GM23338 (cell line): ENCODE measurements around the gene SIRPA. TPM values are rescaled to one million over a fixed set of nuclear protein-coding genes. Genes with fewer than 3 reads are reported as not detected.

ENCODE experiments used
- ATAC-seq: fragments of 200-7000 bp; cut with Tn5 transposase; 3 replicates; pipeline ENCODE4 v1.9.1; 2020
- DNase-seq: peaks from one replicate; pipeline ENCODE4 v3.0.0-alpha.2; 2015; ENCODE audit warnings: low spot score
- H2AFZ ChIP-seq: fragments of 200-600 bp; sonication (generic); 2 replicates; pipeline ENCODE4 v1.8.0; 2016; ENCODE audit warnings: antibody characterized with exemption, mild to moderate bottlenecking, moderate library complexity
- H3F3A ChIP-seq: fragments of 200-600 bp; sonication (generic); replicated peaks from 2 replicates; pipeline ENCODE4 v1.8.0; 2017; ENCODE audit warnings: antibody characterized with exemption, mixed run types, low read depth
- H3K27ac ChIP-seq: fragments of 200-600 bp; sonication (generic); 2 replicates; pipeline ENCODE4 v1.6.1; 2016; ENCODE audit warnings: low read depth
- H3K27me3 ChIP-seq: fragments of 200-600 bp; sonication (generic); 2 replicates; pipeline ENCODE4 v1.8.0; 2016; ENCODE audit warnings: mild to moderate bottlenecking, mixed run types, moderate library complexity; ENCODE audit not compliant: insufficient read depth
- H3K36me3 ChIP-seq: fragments of 200-600 bp; sonication (generic); 2 replicates; pipeline ENCODE4 v1.8.0; 2016; ENCODE audit warnings: mild to moderate bottlenecking; ENCODE audit not compliant: insufficient read depth
- H3K4me1 ChIP-seq: fragments of 200-600 bp; sonication (generic); 2 replicates; pipeline ENCODE4 v1.8.0; 2016; ENCODE audit warnings: mild to moderate bottlenecking, moderate library complexity; ENCODE audit not compliant: insufficient read depth
- H3K4me2 ChIP-seq: fragments of 200-600 bp; sonication (generic); 2 replicates; pipeline ENCODE4 v1.7.1; 2017; ENCODE audit warnings: mixed run types
- H3K4me3 ChIP-seq: fragments of 200-600 bp; sonication (generic); 2 replicates; pipeline ENCODE4 v1.6.1; 2016; ENCODE audit warnings: mixed run types
- H3K79me2 ChIP-seq: fragments of 200-600 bp; sonication (generic); replicated peaks from 2 replicates; pipeline ENCODE4 v1.8.0; 2017; ENCODE audit warnings: mild to moderate bottlenecking; ENCODE audit not compliant: insufficient read depth
- H3K9me2 ChIP-seq: fragments of 200-600 bp; sonication (generic); 2 replicates; pipeline ENCODE4 v1.8.0; 2017; ENCODE audit not compliant: insufficient read depth
- H4K20me1 ChIP-seq: fragments of 200-600 bp; sonication (generic); replicated peaks from 2 replicates; pipeline ENCODE4 v1.8.0; 2017; ENCODE audit warnings: mild to moderate bottlenecking; ENCODE audit not compliant: insufficient read depth
- H3K27ac Mint-ChIP-seq: 2 replicates; pipeline ENCODE4 v1.8.0; 2020; ENCODE audit warnings: inconsistent platforms, mild to moderate bottlenecking, moderate library complexity, mixed read lengths
- H3K27me3 Mint-ChIP-seq: 3 replicates; pipeline ENCODE4 v1.8.0; 2022; ENCODE audit warnings: low read depth, mild to moderate bottlenecking, moderate library complexity, mixed read lengths, inconsistent platforms; ENCODE audit not compliant: insufficient read depth, poor library complexity
- H3K36me3 Mint-ChIP-seq: 3 replicates; pipeline ENCODE4 v1.8.0; 2021; ENCODE audit warnings: low read depth, mild to moderate bottlenecking, inconsistent platforms, moderate library complexity, mixed read lengths
- H3K4me1 Mint-ChIP-seq: 3 replicates; pipeline ENCODE4 v1.8.0; 2020; ENCODE audit warnings: mild to moderate bottlenecking, inconsistent platforms, mixed read lengths
- H3K4me3 Mint-ChIP-seq: 3 replicates; pipeline ENCODE4 v1.8.0; 2021; ENCODE audit warnings: moderate library complexity, mild to moderate bottlenecking, inconsistent platforms, mixed read lengths
- H3K9me3 Mint-ChIP-seq: 3 replicates; pipeline ENCODE4 v1.8.0; 2020; ENCODE audit warnings: moderate library complexity, mild to moderate bottlenecking, inconsistent platforms, mixed read lengths
- CREB1 ChIP-seq: fragments of 250-450 bp; sonication (Bioruptor Pico); IDR thresholded peaks from 2 replicates; pipeline ENCODE4 v1.5.0; 2020; ENCODE audit warnings: low read depth, mild to moderate bottlenecking, moderate library complexity
- EZH2 ChIP-seq: fragments of 200-600 bp; sonication (generic); IDR thresholded peaks from one replicate; pipeline ENCODE4 v1.8.0; 2017; ENCODE audit warnings: antibody characterized with exemption, mild to moderate bottlenecking, low read depth; ENCODE audit not compliant: unreplicated experiment
- EZH2phosphoT487 ChIP-seq: fragments of 200-600 bp; sonication (generic); IDR thresholded peaks from one replicate; pipeline ENCODE4 v1.8.1; 2018; ENCODE audit warnings: antibody characterized with exemption; ENCODE audit not compliant: unreplicated experiment
- NANOG ChIP-seq: IDR thresholded peaks from 2 replicates; pipeline ENCODE4 v1.6.1; 2016; ENCODE audit warnings: antibody characterized with exemption, borderline replicate concordance
- POLR2AphosphoS5 ChIP-seq: IDR thresholded peaks from 2 replicates; pipeline ENCODE4 v1.6.1; 2016; ENCODE audit warnings: antibody characterized with exemption, low read depth
- STAT1 ChIP-seq: IDR thresholded peaks from one replicate; pipeline ENCODE4 v1.6.1; 2016; ENCODE audit warnings: antibody characterized with exemption; ENCODE audit not compliant: unreplicated experiment
- ZNF114 ChIP-seq: fragments of 250-450 bp; sonication (Bioruptor Pico); IDR thresholded peaks from 2 replicates; pipeline ENCODE4 v1.5.0; 2020; ENCODE audit warnings: mild to moderate bottlenecking, moderate library complexity
- ZNF331 ChIP-seq: fragments of 250-450 bp; sonication (Bioruptor Pico); IDR thresholded peaks from 2 replicates; pipeline ENCODE4 v1.5.0; 2020; ENCODE audit warnings: low read depth, mild to moderate bottlenecking, moderate library complexity
- polyA plus RNA-seq: library from polyadenylated mRNA; unstranded; fragments of >200 nt; fragmentation: Nextera tagmentation; extraction: Ambion mirVana; gene quantifications from 2 replicates; pipeline ENCODE4 v1.2.1, GENCODE V29; 2016
- total RNA-seq: library from RNA; depleted of rRNA; stranded (reverse); fragments of >200 nt; shearing (Covaris generic); gene quantifications from 2 replicates; pipeline ENCODE4 v1.2.3, GENCODE V29; 2014
- TF ChIP-seq, protein P1 (sequence below): fragments of 250-450 bp; sonication (Bioruptor Pico); IDR thresholded peaks from 2 replicates; pipeline ENCODE4 v1.5.0; 2020; ENCODE audit warnings: mild to moderate bottlenecking, moderate library complexity
- TF ChIP-seq, protein P2 (sequence below), 2 experiments: fragments of 200-600 bp in 1 of 2; sonication (generic) in 1 of 2; conservative IDR thresholded peaks; 2 replicates each; pipeline versions ENCODE4 v1.5.1 to v1.6.1; 2016 to 2017; ENCODE audit warnings: antibody characterized with exemption in 2 of 2, low read depth in 2 of 2, mild to moderate bottlenecking in 2 of 2, moderate library complexity in 1 of 2
- TF ChIP-seq, protein P3 (sequence below): IDR thresholded peaks from 2 replicates; pipeline ENCODE4 v1.6.1; 2016; ENCODE audit warnings: antibody characterized with exemption
- TF ChIP-seq, protein P4 (sequence below): IDR thresholded peaks from one replicate; pipeline ENCODE4 v1.6.1; 2018; ENCODE audit warnings: antibody characterized with exemption; ENCODE audit not compliant: unreplicated experiment

The SIRPA gene
- total and polyA plus RNA-seq, 2 experiments from 2014 or later, result 1.2 to 2.9 TPM

DNA sequence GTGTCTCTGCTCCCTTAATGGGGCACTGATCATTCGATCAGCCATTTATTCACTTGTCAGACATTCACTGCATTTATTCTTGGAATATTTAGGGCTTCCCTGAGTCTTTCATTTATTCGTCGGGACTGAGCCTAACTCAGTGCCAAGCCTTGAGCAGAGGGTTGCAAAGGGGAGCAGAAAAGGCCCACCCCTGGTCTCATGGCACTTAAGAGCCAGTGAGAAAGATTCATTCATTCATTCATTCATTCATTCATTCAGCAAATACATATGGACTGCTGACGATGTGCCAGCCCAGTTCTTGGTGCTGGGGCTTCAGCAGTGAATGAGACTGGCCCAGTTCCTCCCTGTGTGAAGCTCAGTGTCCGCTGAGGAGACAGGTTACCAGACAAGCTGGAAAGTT lies 36.6 kb downstream of the SIRPA start:
- Histone ChIP-seq H3K36me3 (no peaks in the 10 kb centered on the region), H4K20me1 (no peaks in the 10 kb centered on the region), H3K79me2 (no peaks in the 10 kb centered on the region), H3F3A (no peaks in the 10 kb centered on the region), H2AFZ (no peak overlapping the region), H3K4me1 (peaks cover 15% of the 10 kb centered on the region), H3K27me3 (no peaks in the 10 kb centered on the region), H3K4me3 (no peak overlapping the region), H3K27ac (no peak overlapping the region), H3K9me2 (no peaks in the 10 kb centered on the region), H3K4me2 (no peak overlapping the region)
- DNase-seq, result no peak
- Mint-ChIP-seq H3K4me3 (no peak overlapping the region), H3K4me1 (peaks cover 19% of the 10 kb centered on the region), H3K27ac (no peak overlapping the region), H3K9me3 (no peaks in the 10 kb centered on the region), H3K27me3 (peaks cover 8% of the 10 kb centered on the region), H3K36me3 (no peaks in the 10 kb centered on the region)
- TF ChIP-seq EZH2 (no peak), ZNF114 (CRISPR knock-in tag) (no peak), NANOG (no peak), CREB1 (CRISPR knock-in tag) (no peak), EZH2phosphoT487 (no peak), STAT1 (no peak), ZNF331 (CRISPR knock-in tag) (no peak), POLR2AphosphoS5 (no peak)
- TF ChIP-seq, protein P1, sequence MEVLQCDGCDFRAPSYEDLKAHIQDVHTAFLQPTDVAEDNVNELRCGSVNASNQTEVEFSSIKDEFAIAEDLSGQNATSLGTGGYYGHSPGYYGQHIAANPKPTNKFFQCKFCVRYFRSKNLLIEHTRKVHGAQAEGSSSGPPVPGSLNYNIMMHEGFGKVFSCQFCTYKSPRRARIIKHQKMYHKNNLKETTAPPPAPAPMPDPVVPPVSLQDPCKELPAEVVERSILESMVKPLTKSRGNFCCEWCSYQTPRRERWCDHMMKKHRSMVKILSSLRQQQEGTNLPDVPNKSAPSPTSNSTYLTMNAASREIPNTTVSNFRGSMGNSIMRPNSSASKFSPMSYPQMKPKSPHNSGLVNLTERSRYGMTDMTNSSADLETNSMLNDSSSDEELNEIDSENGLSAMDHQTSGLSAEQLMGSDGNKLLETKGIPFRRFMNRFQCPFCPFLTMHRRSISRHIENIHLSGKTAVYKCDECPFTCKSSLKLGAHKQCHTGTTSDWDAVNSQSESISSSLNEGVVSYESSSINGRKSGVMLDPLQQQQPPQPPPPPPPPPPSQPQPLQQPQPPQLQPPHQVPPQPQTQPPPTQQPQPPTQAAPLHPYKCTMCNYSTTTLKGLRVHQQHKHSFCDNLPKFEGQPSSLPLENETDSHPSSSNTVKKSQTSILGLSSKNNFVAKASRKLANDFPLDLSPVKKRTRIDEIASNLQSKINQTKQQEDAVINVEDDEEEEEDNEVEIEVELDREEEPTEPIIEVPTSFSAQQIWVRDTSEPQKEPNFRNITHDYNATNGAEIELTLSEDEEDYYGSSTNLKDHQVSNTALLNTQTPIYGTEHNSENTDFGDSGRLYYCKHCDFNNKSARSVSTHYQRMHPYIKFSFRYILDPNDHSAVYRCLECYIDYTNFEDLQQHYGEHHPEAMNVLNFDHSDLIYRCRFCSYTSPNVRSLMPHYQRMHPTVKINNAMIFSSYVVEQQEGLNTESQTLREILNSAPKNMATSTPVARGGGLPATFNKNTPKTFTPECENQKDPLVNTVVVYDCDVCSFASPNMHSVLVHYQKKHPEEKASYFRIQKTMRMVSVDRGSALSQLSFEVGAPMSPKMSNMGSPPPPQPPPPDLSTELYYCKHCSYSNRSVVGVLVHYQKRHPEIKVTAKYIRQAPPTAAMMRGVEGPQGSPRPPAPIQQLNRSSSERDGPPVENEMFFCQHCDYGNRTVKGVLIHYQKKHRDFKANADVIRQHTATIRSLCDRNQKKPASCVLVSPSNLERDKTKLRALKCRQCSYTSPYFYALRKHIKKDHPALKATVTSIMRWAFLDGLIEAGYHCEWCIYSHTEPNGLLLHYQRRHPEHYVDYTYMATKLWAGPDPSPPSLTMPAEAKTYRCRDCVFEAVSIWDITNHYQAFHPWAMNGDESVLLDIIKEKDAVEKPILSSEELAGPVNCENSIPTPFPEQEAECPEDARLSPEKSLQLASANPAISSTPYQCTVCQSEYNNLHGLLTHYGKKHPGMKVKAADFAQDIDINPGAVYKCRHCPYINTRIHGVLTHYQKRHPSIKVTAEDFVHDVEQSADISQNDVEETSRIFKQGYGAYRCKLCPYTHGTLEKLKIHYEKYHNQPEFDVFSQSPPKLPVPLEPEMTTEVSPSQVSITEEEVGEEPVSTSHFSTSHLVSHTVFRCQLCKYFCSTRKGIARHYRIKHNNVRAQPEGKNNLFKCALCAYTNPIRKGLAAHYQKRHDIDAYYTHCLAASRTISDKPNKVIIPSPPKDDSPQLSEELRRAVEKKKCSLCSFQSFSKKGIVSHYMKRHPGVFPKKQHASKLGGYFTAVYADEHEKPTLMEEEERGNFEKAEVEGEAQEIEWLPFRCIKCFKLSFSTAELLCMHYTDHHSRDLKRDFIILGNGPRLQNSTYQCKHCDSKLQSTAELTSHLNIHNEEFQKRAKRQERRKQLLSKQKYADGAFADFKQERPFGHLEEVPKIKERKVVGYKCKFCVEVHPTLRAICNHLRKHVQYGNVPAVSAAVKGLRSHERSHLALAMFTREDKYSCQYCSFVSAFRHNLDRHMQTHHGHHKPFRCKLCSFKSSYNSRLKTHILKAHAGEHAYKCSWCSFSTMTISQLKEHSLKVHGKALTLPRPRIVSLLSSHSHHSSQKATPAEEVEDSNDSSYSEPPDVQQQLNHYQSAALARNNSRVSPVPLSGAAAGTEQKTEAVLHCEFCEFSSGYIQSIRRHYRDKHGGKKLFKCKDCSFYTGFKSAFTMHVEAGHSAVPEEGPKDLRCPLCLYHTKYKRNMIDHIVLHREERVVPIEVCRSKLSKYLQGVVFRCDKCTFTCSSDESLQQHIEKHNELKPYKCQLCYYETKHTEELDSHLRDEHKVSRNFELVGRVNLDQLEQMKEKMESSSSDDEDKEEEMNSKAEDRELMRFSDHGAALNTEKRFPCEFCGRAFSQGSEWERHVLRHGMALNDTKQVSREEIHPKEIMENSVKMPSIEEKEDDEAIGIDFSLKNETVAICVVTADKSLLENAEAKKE (CRISPR knock-in tag), result no peak
- TF ChIP-seq, protein P2, sequence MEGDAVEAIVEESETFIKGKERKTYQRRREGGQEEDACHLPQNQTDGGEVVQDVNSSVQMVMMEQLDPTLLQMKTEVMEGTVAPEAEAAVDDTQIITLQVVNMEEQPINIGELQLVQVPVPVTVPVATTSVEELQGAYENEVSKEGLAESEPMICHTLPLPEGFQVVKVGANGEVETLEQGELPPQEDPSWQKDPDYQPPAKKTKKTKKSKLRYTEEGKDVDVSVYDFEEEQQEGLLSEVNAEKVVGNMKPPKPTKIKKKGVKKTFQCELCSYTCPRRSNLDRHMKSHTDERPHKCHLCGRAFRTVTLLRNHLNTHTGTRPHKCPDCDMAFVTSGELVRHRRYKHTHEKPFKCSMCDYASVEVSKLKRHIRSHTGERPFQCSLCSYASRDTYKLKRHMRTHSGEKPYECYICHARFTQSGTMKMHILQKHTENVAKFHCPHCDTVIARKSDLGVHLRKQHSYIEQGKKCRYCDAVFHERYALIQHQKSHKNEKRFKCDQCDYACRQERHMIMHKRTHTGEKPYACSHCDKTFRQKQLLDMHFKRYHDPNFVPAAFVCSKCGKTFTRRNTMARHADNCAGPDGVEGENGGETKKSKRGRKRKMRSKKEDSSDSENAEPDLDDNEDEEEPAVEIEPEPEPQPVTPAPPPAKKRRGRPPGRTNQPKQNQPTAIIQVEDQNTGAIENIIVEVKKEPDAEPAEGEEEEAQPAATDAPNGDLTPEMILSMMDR (conservative IDR thresholded peaks at IDR 0.05; ENCODE audit: low read depth in 2 of 2), result no peak
- TF ChIP-seq, protein P3, sequence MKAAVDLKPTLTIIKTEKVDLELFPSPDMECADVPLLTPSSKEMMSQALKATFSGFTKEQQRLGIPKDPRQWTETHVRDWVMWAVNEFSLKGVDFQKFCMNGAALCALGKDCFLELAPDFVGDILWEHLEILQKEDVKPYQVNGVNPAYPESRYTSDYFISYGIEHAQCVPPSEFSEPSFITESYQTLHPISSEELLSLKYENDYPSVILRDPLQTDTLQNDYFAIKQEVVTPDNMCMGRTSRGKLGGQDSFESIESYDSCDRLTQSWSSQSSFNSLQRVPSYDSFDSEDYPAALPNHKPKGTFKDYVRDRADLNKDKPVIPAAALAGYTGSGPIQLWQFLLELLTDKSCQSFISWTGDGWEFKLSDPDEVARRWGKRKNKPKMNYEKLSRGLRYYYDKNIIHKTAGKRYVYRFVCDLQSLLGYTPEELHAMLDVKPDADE, result no peak
- TF ChIP-seq, protein P4, sequence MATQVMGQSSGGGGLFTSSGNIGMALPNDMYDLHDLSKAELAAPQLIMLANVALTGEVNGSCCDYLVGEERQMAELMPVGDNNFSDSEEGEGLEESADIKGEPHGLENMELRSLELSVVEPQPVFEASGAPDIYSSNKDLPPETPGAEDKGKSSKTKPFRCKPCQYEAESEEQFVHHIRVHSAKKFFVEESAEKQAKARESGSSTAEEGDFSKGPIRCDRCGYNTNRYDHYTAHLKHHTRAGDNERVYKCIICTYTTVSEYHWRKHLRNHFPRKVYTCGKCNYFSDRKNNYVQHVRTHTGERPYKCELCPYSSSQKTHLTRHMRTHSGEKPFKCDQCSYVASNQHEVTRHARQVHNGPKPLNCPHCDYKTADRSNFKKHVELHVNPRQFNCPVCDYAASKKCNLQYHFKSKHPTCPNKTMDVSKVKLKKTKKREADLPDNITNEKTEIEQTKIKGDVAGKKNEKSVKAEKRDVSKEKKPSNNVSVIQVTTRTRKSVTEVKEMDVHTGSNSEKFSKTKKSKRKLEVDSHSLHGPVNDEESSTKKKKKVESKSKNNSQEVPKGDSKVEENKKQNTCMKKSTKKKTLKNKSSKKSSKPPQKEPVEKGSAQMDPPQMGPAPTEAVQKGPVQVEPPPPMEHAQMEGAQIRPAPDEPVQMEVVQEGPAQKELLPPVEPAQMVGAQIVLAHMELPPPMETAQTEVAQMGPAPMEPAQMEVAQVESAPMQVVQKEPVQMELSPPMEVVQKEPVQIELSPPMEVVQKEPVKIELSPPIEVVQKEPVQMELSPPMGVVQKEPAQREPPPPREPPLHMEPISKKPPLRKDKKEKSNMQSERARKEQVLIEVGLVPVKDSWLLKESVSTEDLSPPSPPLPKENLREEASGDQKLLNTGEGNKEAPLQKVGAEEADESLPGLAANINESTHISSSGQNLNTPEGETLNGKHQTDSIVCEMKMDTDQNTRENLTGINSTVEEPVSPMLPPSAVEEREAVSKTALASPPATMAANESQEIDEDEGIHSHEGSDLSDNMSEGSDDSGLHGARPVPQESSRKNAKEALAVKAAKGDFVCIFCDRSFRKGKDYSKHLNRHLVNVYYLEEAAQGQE, result no peak
- no peak for ATAC-seq
